GM19351 (cell line): ENCODE data around the gene TRAF1.

ENCODE experiments used
- ATAC-seq: cut with Tn5 transposase; IDR thresholded peaks from one replicate; pipeline ENCODE4 v1.9.1; 2021; ENCODE audit warnings: mild to moderate bottlenecking, moderate library complexity; ENCODE audit not compliant: unreplicated experiment

The TRAF1 gene

DNA sequence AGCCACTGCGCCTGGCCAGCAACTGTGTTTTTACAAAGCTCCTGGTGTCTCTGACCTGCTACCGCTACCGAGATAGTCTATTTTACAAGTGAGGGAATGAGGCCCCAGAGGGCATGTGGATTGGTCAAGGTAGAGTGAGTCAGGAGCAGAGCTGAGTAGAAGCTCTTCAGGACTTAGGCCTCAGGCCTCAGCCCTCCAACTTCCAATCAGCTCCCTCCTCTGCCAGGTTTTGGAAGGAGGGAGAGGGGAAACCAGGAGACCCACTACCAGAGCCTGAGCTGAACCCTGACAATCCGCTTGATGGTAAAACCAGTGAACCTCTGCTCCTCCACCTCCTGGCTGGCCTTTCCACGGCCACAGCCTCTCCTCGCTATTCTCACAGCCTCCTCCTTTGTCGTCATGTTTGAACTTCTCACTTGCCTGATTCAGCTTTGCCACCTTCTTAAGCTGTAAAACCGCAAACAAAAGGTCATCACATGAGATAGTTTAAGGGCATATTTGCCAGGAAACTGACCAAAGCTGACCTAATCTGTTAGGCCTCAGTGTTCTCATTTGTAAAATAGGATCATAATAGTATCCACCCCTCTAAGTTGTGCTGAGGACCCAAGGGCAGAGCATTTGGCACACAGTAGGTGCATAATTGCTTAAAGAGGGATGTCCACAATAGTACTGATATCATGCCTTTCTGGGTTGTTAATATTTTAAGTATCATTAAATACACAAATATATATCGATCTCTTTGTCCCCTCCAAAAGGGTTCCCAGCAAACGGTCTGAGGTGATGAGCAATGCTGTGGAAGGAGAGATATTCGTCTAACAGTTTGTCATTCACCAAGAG, 1.7 kb downstream of the TRAF1 start:
- ATAC-seq: no peak

DNA sequence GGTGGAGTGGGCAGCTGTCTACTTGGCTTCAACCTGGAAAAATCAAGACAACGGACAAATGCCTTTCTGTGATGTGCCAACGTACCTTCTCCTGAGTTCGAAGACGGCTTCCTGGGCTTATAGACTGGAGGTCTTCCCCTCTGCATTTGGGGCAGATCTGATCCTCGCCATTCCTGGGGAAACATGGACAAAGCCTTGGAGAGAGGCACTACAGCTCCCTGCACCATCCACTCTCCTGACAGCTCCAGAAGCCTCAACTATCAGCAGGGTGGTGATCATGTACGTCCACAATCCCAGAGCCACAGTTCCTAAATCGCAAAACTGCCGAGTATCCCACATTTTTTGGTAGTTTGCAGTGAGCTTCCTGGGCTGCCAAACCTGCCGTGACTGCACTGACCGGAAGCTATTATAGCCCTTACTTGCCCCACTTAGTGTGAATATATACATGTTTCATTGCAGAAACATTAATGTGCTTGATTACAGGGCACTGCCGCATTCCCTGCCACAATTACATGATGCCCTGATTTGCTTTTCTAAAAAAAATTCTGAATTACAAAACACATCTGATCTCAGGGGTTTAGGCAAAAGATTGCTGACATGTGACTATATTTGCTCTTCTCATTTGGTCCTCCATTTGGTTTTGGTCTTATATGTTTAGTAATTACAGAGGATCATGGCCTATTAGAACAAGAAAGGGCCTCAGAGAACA, 2.8 kb downstream of the TRAF1 start:
- no peak for ATAC-seq

DNA sequence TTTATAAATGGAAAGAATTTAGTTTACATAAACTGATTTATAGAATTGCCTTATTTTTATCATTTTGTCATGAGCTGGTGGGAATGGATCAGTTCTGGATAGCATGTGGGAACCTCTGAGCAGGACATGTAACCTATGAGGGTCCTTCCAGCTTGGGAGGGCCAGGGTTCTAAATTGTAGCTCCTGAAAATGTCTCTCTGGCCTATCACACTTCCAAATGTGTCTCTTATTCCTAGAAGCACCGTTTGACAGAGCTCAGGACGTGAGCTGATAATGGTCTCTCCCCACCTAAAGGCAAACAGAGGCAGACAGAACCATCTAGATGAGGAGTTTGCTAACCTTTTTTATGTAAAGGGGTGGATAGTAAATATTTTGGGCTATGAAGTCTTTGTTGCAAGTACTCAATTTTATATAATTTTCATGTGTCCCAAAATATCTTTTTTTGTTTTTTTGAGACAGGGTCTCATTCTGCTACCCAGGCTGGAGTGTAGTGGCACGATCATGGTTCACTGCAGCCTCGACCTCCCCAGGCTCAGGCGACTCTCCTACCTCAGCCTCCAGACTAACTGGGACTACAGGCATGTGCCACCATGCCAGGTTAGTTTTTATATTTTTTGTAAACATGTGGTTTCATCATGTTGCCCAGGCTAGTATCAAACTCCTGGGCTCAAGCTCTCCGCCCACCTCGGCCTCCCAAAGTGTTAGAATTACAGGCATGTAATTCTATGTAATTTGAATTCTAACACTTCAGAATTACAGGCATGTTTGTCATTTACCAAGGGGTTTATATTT, 4.0 kb downstream of the TRAF1 start:
- ATAC-seq: no peak

DNA sequence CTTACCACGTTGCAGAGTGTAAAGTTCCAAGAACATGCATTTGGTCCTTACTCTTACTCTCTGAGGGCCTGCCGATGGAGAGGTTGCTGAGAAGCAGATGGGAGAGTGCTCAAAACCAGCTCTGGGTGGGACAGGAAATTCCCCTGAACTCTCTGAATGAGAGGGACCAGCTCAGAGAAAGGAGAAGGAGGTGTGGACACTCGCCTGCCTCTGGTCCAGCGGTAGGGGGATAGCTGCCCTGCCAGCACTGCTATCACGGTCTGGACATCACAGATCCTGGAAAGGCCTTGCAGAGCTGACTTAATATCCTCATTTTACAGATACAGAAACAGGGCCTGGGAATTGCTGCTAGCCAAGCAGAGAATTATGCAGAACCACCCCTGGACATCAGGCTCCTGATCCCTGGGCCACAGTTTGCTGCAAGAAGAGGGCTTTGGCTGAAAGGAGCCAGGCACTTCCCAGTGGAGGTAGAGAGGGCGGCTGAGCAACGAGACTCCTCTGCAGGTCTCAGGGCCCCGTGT, 4.9 kb downstream of the TRAF1 start:
- ATAC-seq: no peak

DNA sequence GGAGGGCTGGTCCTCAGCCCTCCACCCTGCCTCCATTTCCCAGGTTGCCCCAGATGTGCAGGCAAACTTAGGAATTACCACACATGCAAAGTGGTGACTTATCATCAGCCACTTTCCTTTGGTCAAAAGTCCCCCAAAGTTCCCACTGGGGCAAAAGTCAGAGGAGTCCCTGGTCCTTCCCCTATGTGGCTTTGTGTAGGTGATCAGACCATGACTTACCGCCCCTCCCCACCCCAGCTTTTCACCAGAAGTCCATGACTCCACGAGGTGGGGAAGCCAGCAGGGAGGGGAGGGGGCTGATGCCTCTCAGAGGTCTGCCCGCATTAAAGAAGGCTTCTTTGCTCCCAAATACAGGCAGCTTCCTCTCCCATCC, 5.8 kb downstream of the TRAF1 start:
- no peak for ATAC-seq

DNA sequence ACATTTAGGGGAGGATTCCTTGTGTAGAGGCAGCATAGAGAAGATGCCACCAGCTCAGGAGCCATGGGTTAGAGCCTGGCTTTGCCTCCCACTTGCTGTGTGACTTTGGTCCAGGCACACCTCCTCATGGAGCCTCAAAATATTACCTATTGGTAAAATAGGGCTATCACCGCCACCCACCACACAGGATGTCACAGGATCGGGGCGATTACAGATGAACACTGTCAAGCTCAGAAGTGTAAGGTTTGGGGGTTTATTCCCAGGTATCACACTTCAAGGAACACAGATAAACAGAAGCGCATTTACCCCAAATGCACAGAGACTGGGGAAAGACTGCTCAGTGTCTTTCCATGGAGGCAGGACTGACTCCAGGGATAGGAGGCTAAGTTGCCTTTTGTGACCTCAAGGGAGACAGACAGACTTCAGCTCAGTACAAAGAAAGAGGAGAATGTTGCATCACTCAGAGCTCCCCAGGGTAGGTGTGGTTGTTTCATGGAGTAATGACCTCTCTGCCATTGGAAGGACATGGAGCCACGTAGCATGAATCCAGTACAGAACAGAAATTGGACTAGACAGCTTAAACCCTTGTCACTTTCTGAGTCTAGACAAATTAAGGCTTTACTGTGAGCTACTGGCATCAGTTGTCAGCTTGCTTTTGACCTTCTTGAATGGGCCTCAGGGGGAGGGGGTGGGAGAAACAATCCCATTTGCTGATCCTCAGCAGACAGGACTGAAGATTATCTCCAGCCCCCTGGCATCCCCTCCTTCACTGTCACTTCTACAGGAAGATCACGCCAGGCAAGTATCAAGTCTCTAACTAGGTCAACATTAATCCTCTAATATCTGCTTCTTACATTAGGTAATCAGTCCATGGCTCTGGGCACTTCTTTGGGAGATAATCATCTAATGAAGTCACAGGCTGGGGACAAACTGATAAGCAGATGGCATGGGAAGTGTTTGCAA, 6.5 kb downstream of the TRAF1 start:
- no peak for ATAC-seq

DNA sequence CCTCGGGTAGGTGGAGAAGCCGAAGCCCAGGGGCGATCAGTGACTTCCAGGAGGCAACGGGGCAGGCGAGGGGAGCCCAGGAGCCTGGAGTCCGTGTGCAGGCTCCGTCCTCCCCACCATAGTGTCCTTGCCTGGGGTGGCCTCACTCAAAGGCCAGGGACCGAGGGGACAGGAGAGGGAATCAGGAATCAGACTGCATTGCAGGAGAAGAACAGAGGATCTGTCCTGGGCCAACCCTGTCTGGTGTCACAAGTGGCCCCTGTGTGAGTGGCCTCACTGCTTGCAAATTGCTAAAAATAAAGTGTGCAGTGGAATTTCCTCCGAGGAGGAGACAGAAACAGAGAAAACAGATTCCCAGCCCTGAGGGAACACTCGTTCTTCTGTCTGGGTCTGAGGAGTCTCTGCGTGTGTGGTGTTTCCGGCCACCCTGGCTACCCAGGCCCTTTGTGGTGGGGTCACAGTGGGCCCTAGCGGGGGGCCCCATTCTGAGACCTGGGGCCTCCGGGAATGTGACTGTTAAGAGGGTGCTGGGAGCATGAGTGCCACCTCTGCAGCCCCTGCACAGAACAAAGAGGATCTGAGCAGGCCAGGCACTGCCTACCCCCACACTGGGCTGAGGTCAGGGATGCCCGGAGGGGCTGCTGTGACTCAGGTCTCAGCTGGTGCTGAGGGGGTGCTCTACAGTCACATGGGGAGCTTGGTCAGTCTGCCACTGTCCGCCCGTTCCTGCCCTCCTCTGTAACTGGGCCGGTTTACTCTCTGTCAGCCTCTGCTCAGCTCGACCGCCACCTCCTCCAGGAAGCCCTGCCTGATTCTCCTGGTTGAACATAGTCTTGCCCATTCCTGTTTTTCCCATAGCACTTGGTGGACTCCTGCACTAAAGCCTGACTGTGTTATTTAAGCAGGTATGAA, 7.4 kb downstream of the TRAF1 start:
- ATAC-seq: no peak

DNA sequence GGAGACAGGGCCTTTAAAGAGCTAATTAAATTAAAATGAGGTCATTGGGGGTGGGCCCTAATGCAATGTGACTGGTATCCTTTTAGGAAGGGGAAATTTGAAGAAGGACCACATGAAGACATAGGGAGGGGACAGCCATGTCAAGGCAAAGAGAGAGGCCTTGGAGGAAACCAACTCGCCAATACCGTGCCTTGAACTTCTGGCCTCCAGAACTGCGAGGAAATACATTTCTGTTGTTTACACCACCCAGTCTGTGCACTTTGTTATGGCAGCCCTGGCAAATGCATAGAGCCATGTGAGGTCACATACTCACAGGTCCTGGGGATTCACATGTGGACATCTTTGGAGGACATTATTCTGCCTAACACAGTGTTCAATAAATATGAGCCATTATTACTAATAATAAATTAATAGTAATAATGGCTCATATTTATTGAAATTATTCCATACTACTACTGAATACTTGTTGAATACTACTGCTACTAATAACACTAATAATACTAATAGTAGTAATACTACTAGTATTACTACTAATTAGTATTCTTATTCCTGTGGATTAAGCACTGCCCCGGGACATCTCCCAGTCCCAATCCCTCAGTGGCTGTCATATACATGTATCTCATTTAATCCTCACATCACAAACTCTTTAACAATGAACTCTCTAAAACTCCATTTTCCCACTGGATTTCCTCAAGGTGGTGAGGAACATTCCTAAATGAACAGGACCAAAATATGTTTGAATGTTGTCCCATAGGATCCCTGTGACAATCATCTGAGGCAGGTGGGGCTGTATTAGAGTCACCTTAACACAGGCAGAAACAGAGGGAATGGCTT, 8.4 kb downstream of the TRAF1 start:
- no peak for ATAC-seq

DNA sequence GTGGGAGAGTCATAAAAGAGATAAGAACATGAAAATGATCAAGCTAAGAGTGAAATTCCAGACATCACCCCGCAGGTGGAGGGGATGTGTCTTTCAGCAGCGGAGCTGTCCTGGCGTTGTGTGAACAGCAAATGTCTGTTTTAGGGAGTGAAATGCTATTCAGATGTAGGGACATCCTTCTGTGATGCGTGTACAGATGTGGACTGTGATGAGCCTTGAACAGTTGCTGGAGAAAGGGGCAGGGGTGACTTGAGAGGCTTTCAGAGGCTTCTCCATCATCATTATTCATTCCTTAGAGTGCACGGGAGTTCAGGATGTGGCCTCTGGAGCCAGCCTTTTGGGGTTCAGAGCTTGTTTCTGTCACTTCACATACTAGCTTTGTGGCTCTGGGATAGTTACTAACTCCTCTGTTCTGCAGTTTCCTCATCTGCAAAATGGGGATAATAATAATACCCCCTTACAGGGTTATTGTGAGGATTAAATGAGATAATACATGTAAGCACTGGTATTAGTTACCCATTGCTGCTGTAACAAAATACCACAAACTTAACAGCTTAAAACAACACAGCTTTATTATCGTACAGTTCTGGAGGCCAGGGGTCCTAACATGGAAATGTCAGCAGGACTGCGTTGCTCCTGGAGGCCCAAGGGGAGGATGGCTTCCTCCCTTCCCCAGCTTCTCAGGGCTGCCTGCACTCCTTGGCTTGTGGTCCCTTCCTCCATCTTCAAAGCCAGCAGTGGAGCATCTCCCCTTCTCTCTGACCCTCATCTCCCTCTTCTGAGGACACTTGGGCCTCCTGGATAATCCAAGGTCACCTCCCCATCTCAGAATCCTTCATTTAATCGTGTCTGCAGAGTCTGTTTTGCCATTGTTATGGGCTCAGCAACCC, 9.4 kb downstream of the TRAF1 start:
- no peak for ATAC-seq

DNA sequence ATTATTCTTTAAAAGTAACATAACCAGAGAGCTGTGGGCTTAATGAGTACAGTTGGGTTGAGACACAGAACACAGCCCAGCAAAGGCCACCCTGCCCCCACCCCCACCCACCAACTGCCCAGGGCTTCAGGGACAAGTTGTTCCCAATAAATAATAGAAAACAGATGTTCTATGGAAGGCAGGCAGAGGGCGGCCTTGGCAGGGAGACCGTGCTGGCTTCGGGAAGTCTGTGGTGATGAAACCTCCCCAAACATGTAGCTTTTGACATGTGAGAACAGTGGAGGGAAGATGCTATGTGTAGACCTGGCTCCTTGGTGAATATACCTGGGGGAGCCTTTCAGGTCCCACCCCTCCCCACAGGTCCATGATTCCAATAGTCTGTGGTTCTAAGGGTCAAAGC, 10.0 kb downstream of the TRAF1 start:
- no peak for ATAC-seq

DNA sequence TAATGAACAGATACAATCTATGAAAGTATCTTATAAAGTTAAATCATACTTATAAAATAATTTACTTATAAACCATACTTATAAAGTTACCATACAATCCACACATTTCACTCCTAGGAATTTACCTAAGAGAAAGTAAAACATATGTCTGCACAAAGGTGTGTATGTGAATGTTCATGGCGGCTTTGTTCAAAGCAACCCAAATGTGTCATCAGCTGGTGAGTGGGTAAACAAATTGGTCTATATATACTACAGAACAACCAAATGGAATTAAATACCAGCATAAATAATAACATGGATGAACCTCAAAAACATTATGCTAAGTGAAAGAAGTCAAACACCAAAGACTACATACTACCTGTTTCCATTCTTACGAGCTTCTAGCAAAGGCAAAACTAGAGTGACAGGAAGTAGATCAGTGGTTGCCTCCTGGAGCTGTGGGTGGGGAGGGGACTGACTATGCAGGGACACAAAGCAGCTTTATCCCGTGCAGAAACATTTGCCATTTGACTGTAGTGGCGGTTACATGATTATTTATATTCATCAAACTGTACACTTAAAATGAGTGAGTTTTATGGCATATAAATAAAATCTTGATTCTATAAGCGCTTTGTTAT, 10.6 kb downstream of the TRAF1 start:
- ATAC-seq: no peak

DNA sequence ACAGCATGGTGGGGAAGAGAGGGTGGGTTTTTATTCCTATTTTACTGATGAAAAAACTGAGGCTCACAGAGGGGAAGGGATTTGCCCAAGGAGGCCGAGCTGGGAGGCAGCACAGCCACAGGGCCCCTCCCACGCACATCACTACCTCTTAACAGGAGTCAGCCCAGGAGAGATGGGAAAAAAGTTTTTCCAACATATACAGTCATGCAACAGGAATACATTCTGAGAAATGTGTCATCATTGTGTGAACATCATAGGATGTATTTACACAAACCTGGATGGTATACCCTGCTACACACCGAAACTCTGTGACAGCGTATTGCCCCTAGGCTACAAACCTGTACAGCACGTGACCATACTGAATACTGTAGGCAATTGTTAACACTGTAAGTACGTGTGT, 11.6 kb downstream of the TRAF1 start:
- no peak for ATAC-seq

DNA sequence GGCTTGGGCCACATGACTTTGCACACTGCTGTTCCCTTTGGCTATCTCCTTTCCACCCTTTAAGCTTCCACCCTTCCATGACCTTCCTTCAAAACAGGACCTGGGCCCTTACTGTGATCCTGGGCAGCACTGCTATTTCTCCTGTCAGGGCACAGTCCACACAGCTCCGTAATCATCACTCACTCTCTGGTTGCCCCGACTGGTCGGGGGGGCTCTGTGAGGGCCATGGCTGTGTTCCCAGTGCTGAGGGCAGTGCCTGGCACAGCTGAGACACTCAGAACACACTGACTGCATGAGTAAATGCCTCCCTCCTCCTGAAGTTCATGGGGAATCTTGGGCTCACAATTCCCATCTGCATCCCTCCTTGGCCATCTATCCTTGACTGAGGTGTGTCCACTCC, 12.2 kb downstream of the TRAF1 start:
- ATAC-seq: no peak

DNA sequence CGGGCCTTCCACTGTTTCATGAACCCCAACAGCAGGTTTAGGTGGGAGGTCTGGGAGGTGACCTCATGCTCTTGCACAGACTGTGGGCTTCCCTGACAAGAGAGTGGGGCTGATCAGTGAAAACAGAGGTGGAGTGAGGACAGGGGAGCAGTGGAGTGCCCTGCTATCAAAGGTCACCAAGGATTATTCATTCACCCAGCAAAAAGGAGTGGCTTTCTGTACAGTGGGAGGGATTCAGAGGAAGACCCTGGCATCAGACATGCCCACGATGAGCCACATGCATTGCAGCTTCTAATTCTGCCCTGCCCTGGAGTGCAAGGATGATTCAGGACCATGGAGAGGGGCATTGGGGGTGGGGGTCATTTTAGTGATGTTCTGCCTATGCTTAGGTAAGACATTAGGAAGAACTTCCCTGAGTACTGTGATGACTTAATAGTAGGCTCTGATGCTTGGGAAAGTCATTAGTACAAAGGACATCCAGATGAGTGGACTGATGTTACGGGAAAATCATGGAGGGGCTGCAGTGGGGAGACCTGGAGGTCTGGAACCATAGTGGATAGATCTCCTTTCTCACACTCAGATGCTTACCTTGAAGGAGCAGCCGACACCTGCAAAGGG, 12.8 kb downstream of the TRAF1 start:
- ATAC-seq: no peak

DNA sequence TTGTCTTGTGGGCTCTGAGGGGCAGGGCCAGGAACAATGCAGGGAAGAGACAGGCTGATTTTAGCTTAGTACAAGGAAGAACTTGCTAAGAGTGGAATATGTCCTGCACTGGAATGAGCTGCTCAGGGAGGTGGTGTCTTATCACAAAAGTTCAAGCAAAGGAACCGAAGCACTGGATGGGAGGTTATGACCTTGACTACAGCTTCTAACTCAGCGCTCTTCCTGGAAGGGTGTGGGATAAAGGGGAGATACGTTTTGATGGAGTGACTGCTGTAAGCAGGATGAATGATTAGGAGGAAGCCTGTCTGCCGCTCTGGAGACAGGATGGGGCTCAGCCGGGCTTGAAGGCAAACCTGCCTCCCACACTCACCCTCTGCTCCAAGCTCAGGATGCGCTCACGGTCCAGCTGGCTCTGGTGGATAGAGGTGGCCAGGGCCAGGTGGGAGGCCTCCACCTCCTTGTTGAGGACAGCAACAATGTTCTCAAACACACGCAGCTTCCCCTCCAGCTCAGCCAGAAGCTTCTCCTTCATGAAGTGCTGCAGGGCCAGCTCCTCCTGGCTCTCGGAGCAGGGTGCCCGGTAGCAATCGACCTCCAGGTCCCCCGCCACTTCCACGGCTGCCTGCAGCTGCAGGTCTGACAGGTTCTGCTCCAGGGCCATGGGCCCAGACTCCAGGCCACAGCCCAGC, 13.5 kb downstream of the TRAF1 start:
- ATAC-seq: no peak

DNA sequence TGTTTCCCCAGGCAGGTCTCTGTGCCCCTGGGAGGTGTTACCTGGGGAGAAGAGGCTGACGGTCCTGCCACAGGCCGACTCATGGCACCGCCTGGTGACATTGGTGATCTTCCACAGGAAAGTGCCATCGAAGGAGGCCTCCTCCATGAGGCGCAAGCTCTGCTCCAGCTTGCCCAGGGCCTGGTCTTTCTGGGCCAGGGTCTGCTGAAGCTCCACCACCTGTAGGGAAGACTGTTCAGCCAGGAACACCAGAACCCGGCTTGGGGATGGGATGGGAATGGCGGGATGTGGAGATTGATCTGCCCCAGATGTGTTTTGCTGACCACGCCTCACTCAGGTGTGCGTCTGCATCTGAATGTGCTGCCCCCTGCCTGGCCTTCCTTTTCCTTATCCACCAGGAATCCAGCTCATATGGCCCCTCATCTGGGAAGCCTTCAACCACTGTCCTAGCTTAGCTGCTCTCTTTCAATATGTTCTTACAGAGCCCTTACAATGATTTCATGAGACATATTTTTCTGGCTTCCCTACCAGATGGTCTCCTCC, 15.2 kb downstream of the TRAF1 start:
- ATAC-seq: no peak
